GM19463 (cell line): ENCODE results near the gene LIPT2.
"Not testable (repeated sequence)": the region's sequence is repeated elsewhere in the genome, so short reads cannot be mapped to it uniquely, and the experiment has no call there.

Source experiments
- ATAC-seq: cut with Tn5 transposase; IDR thresholded peaks from one replicate; pipeline ENCODE4 v1.9.1; 2021; ENCODE audit warnings: mild to moderate bottlenecking, moderate library complexity; ENCODE audit not compliant: unreplicated experiment

LIPT2 gene

DNA sequence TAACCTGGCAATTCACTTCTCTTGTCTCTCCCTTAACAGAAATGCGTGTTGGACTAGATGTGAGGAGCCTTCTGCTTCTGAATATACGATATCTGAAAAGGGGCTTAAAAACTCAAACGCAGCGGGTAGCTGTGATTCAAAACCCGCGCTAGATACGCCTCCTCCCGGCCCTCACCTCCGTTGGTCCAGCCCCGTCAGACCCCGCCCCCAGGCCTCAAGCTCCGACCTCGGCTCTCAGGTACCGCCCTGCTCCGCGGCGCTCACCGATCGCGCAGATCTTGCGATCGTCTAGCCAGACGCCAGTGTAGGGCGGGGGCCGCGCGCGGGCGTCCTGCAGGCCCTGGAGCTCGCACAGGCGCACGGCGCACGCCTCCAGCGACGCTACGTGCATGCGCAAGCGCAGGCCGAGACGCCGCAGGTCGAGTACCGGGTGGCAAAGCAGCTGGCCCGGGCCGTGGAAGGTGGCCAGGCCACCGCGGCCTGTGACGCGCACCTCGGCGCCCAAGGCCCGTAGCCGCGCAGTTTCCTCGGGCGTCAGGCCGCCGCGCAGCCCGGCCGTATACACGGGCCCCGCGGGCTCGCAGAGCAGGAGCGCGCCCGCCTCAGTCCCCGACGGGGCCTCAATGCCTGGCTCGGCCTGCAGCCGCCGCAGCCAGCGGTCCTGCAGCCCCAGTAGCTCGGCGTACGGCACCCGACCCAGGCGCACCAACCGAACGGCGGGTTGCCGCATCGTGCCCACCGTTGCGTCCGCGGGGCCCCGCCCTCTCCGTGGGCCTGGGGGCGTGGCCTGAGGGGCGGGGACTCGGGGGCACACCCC, at the start of gene LIPT2:
LIPT2 (minus strand) TSS at position 751 of the 817 bp plus-strand sequence; CDS start at position 730, 21 bp downstream.
- peak; percentile 98 for ATAC-seq

DNA sequence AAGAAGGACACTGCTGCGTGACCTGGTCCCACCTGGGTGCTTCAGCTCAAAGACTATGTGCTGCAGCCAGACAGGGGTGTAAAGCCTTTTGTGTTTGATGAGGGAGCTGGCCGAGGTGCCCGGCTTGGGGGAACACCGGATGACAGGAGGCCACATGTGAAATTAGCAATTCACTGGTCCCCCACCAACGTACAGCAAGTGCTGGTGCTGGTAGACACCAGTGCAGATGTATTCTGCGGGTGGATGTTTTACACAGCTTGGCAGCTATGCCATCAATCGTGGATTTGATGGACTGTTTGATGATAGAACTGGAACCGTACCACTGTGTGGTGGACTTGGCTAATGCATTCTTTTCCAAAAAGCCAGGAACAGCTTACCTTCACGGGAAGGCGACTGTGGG, 47.9 kb upstream of the LIPT2 start:
- no peak for ATAC-seq

DNA sequence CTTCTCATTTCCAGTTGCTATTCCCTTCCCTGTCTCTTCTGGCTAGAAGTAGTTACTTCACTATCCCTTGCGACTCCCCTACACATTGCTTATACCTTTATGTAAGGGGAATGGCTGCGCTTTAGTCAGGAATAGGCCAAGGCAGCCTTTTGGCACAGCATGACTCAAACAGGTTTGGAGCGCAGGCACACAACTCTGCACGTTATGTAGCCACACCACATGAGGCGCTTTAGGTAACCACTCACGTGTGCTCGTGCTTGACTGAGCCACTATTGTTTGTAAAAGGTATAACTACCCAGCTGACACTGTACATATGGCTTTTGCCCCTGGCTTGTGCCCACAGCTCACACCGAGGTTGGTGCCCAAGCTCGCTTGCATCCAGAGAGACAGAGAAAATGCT, 46.7 kb upstream of the LIPT2 start:
- ATAC-seq, result no peak

DNA sequence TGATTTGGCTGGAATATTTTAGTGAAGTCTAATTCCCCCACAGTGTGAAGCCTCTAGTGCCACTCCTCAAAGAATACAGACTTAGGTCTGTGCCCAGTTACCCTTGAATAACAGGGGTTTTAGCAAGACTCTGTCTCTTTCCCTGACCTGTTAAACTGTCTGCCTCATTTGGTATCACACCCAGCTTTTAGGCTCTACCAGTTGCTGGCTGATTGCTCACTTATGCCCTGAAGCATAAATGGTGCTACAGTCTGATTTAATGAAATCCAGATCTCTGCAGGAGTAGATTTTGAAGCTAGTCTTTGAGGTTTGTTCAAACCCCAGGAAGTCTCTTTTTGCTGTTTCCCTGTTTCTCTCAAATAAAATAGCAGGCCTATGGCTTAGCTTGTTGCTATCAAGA, 45.2 kb upstream of the LIPT2 start:
- ATAC-seq, result no peak

DNA sequence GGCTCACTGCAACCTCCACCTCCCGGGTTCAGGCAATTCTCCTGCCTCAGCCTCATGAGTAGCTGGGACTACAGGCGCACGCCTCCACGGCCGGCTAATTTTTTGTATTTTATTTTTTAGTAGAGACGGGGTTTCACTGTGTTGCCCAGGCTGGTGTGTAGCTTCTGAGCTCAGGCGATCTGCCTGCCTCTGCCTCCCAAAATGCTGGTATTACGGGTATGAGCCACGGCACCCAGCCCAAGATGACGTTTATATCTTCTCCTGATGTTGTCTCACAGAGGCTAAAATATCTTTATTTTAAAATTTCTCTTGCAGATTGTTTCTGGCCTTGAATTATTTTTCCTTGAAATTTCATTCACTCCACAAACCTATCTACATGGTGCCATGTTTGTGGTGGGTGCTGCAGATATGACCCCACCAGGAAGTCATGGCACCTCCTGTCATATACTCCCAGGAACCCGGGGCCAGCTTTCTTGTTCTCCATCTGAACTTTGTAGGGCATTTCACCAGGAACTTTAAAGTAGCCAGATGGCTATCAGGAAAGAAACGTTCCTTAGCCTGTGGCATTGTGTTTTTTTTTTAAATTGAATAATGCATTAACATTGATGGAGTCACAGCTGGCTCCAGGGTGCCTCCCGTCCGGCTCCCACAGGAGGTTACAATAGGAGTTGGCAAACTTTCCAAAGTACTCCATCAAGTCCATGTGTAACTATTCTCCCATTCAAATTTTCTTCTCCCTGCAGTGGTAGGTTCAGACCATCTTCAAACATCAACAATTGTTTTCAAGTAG, 42.0 kb upstream of the LIPT2 start:
- ATAC-seq, result no peak

DNA sequence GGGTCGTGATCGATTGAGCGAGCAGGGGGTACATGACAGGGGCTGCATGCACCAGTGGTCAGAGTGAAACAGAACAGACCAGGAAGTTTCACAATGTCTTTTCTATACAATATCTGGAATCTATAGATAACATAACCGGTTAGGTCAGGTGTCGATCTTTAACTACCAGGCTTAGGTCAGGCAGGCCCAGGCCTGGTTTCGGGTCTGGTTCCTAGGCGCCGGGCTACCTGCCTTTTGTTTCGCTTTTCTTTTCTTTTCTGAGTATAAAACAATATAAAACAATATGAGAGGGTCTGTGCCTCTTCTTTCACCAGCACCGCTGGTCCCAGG, 41.4 kb upstream of the LIPT2 start:
- ATAC-seq, result not testable (repeated sequence)

DNA sequence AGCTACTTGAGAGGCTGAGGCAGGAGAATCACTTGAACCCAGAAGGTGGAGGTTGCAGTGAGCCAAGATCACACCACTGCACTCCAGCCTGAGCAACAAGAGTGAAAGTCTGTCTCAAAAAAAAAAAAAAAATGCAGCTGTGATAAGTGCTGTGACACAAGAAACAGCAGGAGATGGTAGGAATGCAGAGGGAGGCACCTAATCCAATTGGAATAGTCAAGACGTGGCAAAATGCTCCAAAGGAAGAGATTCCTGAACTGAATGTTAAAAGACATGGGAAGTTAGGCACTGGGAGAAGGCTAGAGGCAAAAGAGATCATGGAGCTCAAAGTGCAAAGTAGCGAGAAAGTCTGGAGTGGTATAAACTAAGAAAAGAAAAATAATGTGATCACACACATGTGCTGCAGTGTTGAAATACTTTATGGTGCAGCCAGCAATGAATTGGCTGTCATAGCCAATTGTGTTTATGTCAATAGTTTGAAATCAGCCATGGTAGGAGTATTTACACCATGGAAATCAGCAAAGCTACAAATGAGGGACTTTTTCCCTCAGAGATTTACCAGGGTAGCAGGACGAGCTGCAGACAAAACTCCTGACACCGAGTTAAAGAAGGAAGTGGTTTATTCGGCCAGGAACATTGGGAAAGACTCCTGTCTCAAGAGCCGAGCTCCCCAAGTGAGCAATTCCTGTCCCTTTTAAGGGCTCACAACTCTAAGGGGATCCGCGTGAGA, 40.9 kb upstream of the LIPT2 start:
- ATAC-seq, result no peak

DNA sequence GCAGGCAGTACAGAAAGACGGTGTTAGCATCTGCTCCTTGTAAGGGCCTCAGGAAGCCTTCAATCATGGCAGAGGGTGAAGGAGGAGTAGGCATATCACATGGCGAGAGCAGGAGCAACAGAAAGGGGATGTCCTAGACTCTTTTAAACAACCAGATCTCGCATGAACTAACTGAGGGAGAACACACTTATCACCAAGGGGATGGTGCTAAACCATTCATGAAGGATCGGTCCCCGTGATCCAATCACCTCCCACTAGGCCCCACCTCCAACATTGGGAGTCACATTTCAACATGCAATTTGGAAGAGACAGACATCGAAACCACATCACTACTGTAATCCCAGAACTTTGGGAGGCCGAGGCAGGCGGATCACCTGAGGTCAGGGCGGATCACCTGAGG, 39.9 kb upstream of the LIPT2 start:
- no peak for ATAC-seq

DNA sequence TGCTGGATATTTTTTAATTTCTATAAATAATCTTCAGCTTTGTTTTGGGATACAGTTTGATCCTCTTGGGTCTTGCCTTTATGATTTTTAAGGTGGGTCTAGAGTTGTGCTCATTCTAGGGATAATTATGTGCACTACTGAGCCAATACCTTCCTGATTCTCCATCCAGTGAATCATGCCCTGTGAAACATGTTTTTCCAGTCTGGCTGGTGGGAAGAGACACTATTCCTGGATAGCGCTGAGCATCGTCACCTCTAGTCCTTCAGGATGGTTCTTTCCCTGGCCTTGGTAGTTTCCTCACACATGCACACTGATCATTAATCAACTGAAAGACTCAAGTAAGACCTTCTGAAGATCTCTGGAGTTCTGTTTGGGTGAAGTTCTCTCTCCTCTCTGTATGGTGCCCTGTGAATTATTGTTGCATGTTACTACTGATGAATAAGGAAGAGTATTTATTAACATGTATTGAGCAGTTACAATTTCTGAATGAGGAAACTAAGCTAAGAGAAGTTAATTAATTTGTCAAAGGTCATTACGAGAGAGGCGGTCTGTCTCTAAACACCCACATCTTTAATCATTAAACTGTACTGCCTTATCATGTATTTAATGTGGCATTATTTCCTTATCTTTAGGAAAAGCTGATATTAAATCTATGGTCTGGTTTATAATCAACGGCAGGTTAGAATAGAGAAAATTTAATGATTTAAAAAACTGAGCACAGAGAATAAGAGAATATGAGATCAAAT, 39.1 kb upstream of the LIPT2 start:
- no peak for ATAC-seq

DNA sequence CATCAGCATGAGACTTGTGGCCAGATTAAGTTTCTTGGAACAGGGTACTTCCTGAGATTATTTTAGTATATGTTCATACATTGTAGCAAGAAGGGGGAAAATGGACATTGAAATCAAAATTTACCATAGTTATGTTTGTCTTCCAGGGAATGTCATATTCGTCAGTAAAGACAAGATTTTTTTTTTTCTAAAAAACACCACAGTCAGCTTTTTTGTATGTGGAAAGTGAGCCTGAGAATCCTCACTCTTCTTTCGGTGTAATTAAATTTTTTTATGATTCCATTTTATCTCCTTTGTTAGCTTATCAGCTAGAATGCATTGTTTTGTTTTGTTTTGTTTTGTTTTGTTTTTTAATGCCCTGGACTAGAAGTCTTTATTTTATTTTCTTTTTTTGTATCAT, 31.5 kb upstream of the LIPT2 start:
- ATAC-seq, result no peak

DNA sequence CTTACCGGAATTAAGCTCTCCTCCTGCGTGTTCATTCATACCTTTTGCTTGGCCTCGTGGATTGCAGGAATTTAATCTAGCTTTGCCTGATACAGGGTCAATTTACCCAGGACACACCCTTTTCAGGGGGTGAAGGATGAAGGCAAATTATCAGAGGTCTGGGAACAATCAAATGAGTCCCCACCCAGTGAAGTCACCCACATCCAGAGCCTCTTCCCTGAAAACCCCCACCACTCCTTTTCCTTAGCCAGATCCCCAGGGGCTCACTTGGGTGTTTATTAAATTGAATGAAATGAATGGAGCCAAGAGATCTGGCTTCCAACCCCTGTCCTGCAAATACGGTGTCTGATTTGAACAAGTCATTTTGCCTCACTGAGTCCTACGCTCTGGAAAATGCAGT, 31.0 kb upstream of the LIPT2 start:
- ATAC-seq, result no peak

DNA sequence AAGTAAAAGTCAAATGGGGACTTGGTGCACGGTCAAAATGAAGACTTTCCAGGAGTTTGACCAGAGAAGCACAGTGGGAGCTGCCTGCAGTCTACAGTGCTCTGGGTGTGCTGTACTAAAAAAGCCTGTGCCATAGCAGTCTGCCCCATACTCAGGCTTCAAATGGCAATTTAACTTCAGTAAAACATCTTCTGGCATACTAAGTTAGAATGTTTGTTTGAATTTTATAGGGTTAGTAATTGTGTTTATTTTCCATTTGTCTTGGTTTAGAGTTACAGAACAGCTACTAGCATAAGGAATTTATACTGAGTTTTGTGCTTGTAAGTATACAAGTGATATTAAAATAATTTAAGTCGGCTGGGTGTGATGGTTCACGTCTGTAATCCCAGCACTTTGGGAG, 29.3 kb upstream of the LIPT2 start:
- no peak for ATAC-seq

DNA sequence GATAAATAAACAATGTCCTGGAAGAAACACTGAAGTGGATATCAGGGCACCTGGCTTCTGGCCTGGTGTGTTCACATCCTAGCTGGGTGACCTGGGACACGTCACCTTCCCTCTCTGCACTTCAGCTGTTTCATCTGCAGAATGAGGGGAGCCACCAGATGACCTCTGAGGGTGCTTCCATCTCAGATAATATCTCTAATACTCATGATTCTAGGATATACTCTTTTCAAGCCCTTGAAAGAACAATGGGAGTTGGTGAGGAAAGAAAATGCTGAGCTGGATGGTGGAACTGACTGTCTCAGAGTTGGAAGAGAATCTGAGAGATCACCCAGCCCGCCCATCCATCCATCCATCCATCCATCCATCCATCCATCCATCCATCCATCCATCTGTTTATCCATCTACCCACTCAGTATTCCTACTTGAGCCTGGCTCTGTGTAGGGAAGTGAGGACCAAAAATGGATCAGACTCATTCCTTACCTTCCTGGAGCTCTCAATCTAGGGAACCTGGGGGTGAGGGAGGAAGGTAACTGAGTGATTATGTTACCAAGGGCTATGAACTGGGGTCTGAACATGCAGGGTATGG, 28.2 kb upstream of the LIPT2 start:
- ATAC-seq, result no peak

DNA sequence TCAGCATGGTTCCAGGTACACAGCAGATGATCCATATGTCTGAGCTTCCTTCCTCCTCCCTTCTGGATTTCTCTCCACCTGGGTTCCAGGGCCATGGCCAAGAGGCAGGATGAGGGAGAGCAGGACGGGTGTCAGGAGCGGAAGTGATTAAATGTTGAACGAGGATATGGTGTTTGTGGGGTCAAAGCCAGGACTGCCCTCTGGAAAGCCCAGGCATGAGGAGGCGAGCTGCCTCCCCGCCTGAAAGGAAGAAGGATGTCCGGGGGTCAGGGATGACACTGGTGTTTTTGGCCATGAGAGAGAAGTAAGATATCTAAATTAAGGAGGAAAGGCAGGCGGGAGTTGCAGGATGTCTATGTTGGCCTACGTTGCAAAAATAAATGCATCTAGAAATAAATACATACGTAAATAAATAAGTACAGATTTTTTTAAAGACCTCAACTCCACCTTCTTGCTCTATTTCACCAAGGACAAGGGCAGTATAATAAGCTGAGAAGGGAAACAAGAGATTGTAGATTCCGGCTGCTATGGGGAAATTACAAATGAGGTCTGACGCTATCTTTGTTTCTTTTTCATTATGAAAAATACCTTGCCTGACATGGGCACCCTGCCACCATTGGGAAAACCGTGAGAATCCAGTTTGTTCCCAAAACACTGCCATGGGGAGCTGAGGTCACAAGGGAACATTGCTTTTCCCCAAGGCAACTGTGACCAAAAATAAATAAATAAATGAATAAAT, 27.6 kb upstream of the LIPT2 start:
- no peak for ATAC-seq

DNA sequence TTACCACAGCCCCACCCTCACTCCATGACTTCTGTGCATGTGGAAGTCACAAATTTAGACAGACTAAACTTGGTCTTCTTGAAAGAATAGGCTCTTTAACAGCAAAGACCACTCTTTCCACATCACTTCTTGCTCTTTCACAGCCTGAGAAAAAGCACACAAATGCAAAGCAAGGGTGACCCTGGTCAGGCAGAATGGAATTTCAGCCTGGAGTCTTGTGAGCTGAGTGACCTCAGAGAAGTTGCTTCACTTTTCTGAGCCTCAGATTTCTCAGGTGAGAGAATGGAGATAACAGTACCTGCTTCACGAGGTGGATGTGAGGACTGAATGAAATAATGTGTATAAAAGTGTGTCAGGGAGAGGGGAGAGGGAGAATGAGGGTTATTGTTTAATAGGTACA, 26.8 kb upstream of the LIPT2 start:
- ATAC-seq, result no peak

DNA sequence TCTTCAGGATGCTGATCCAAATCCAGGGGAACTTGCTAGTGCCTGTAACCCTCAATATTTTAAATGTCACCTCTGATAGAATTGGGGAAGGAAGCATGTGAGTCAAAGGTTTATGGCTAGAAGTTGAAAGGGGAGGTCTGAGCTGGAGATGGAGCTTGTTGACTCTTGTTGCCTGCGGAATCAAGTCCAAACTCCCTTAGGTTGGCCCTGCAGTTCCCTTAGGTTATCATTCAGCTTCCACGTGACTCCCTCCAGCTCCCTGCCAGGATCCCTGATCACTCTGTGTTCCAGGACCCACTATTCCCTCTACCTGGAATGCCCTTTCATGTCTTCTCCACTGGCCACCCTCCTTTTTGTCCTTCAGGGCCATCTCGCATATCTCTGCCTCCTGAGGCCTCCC, 26.2 kb upstream of the LIPT2 start:
- no peak for ATAC-seq

DNA sequence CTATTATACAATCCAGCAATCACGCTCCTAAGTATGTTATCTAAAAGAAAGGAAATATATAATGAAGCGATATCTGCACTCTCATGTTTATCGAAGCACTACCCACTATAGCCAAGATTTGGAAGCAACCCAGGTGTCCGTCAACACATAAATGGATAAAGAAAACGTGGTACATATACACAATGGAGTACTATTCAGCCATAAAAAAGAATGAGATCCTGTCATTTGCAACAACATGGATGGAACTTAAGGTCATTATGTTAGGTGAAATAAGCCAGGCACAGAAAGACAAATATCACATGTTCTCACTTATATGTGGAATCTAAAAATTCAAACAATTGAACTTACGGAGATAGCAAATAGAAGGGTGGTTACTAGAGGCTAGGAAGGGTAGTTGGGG, 24.1 kb upstream of the LIPT2 start:
- not testable (repeated sequence) for ATAC-seq

DNA sequence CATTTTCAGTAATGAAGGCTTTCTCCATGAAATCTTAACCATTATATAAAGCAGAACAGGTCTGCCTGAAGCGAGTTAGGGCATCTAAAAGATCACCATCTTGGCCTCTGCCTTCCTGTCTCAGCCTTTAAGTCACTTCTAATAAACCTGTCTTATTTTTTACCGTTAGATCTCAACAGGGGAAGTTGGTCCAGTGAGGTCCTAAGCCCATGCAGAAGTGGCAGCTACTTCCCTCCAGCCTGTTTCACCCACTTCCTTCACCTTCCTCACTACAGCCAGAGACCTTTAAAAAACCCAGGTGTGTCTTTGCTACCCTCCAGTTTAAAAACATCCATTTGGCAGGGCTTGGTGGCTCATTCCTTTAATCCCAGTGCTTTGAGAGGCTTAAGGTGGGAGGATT, 14.1 kb upstream of the LIPT2 start:
- no peak for ATAC-seq

DNA sequence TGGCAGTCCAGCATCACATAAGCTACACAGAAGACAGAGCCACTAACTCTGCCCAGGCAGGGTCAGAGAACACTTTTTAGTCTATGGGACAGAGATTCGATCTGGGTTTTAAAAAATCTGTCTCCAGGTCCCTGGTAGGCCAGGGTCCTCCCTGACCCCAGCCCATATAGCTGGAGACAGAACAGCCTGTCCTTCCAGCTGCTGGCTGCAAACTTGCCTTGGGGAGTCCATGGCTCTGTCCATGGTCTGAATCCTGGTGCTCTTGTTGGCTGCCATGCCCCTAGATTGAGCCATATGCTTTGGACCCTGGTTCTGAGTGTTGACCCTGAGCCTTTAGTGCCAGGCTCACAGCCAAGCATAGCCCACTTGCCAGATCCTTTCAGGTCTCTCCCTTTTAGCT, 13.3 kb upstream of the LIPT2 start:
- no peak for ATAC-seq

DNA sequence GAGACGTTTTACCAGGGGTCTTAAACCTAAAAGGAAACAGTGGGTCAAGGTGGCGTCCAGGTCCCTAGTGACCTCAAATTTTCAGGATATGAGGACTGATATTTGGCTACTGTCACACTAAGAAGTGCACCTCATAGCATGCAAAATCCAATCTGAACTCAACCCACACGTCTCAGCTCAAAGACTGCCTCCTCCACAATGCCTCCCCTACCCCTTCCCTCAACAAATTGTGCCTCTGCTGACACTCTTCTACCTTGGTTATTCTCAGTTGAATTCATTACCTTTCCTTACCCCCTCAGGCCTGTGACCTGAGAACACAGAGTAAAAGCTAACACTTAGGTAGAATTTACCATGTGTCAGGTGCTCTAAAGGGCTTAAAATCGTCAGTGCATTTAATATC, 12.4 kb upstream of the LIPT2 start:
- no peak for ATAC-seq
